Testis (tissue), 5 donors: ENCODE data around the gene KRR1. TPM values are rescaled to one million over a fixed set of nuclear protein-coding genes. Genes with fewer than 3 reads are reported as not detected.
A peak's percentile ranks its signal among the peaks of the same experiment; 100 is the strongest.

Source experiments
- DNase-seq: peaks from one replicate; pipeline ENCODE4 v3.0.0-alpha.2; 2019
- H3K27ac ChIP-seq, 2 donors: fragments of 200-600 bp; sonication (generic); one replicate each; pipeline ENCODE4 v1.5.1; 2019
- H3K27me3 ChIP-seq: fragments of 200-600 bp; sonication (generic); one replicate; pipeline ENCODE4 v1.5.1; 2019
- H3K36me3 ChIP-seq: fragments of 200-600 bp; sonication (generic); one replicate; pipeline ENCODE4 v1.5.1; 2017; ENCODE audit warnings: low read depth; ENCODE audit errors: missing control alignments
- H3K4me1 ChIP-seq: fragments of 200-600 bp; sonication (generic); one replicate; pipeline ENCODE4 v1.5.1; 2019
- H3K4me3 ChIP-seq, 2 donors: fragments of 200-600 bp; sonication (generic); one replicate each; pipeline ENCODE4 v1.5.1; 2017 to 2019
- H3K9me3 ChIP-seq: fragments of 200-600 bp; sonication (generic); one replicate; pipeline ENCODE4 v1.5.1; 2017
- CTCF ChIP-seq, 3 experiments: fragments of 450-650 bp in 2 of 3; fragments of 200-600 bp in 1 of 3; sonication (generic) in 1 of 3; IDR thresholded peaks; one replicate each; pipeline ENCODE4 v1.5.1; 2016 to 2019; ENCODE audit warnings: antibody characterized with exemption in 3 of 3, mild to moderate bottlenecking in 2 of 3, moderate library complexity in 1 of 3
- POLR2A ChIP-seq: fragments of 450-650 bp; IDR thresholded peaks from one replicate; pipeline ENCODE4 v1.6.1; 2017; ENCODE audit warnings: antibody characterized with exemption, mild to moderate bottlenecking, moderate library complexity
- WGBS, 2 donors: methylation state at CpG; one replicate each; pipeline ENCODE4 v1.1.5; 2018; 5-methylcytosine and 5-hydroxymethylcytosine counted together
- intact Hi-C: fragments of 100-400 bp; cut with DNase I; formaldehyde crosslinking; loops from one replicate; pipeline ENCODE4 v1.15.1; 2023; ENCODE audit warnings: low total_unique reads
- long read RNA-seq, 2 donors: transcript quantifications; one replicate each; lab custom pipeline, GENCODE V29; 2026
- polyA plus RNA-seq: library from polyadenylated mRNA; stranded (reverse); fragments of 350-450 nt; fragmentation: Illumina TruSeq; extraction: RNeasy Lipid Tissue Mini Kit (QIAGEN cat#74804); gene quantifications from one replicate; pipeline ENCODE4 v1.2.3, GENCODE V29; 2014; ENCODE audit warnings: low read depth, low replicate concordance; ENCODE audit not compliant: insufficient read depth
- total RNA-seq, 2 donors: library from RNA; depleted of rRNA; stranded (reverse); fragments of >200 nt; gene quantifications; one replicate each; pipeline ENCODE4 v1.2.3, GENCODE V29; 2016

KRR1 gene
- 10 to 100 TPM; 37.5 to 38.8 TPM for total RNA-seq
- polyA plus RNA-seq: 24.8 TPM
- long read RNA-seq, donor 1, full-length matches to known transcripts: 14 of 26 reads
- long read RNA-seq, donor 1, partial matches to known transcripts: 0 of 26 reads
- long read RNA-seq, donor 1, other reads (novel, unspliced or antisense): 12 of 26 reads
- long read RNA-seq, donor 2, full-length matches to known transcripts: 18 of 18 reads
- long read RNA-seq, donor 2, partial matches to known transcripts: 0 of 18 reads
- long read RNA-seq, donor 2, other reads (novel, unspliced or antisense): 0 of 18 reads

- Histone ChIP-seq H3K27ac (peak within 1 kb of the TSS; percentile 48 to 81), H3K9me3 (no peaks in the 10 kb centered on the region), H3K4me1 (peaks cover 8% of the 10 kb centered on the region), H3K36me3 (no peaks in the 10 kb centered on the region), H3K4me3 (peak within 1 kb of the TSS; percentile 81 to 87), H3K27me3 (no peaks in the 10 kb centered on the region)
- 3% methylated on average over 40 to 47 of the region's 47 CpGs for WGBS, 2 donors
- TF ChIP-seq POLR2A: no peak
- peak in 1 of 3 experiments; percentile 16 for TF ChIP-seq CTCF (IDR thresholded peaks at IDR 0.05)
- intact Hi-C loops: no loop called here
- DNase-seq: peak; percentile 97
These were observed at the start of gene KRR1 for GRCh38 chr12:75511116-75512048. KRR1 (minus strand) TSS chr12:75511609; CDS start chr12:75511597, 12 bp downstream.

- Histone ChIP-seq H3K36me3 (no peaks in the 10 kb centered on the region), H3K4me3 (no peak overlapping the region), H3K27me3 (no peaks in the 10 kb centered on the region), H3K9me3 (no peaks in the 10 kb centered on the region), H3K27ac (no peak overlapping the region), H3K4me1 (no peaks in the 10 kb centered on the region)
- TF ChIP-seq CTCF (IDR thresholded peaks at IDR 0.05) (peak; percentile 37 to 49 (median 46)), POLR2A (no peak)
- WGBS, 2 donors: 20 to 34% methylated on average over 2 of the region's 2 CpGs
- intact Hi-C loops: loop anchor here (10.0 kb wide), 1 partner anchor 475 kb away; the partner anchor contains the start of gene PHLDA1
- DNase-seq: no peak
These were observed 48.8 kb upstream of the KRR1 start for GRCh38 chr12:75560167-75560566.

- no peaks in the 10 kb centered on the region for H3K4me1 ChIP-seq
- TF ChIP-seq POLR2A: no peak
- TF ChIP-seq CTCF (IDR thresholded peaks at IDR 0.05): no peak
- intact Hi-C loops: no loop called here
These were observed 46.9 kb upstream of the KRR1 start for GRCh38 chr12:75558287-75558686.

GRCh38 chr12:75556311-75556899 lies 45.0 kb upstream of the KRR1 start:
- no peak for DNase-seq
- no peak overlapping the region for H3K4me3 ChIP-seq
- H3K4me1 ChIP-seq: no peaks in the 10 kb centered on the region
- H3K9me3 ChIP-seq: no peaks in the 10 kb centered on the region
- intact Hi-C loops: no loop called here
- TF ChIP-seq POLR2A: no peak
- H3K27ac ChIP-seq: no peak overlapping the region
- H3K27me3 ChIP-seq: no peaks in the 10 kb centered on the region
- H3K36me3 ChIP-seq: no peaks in the 10 kb centered on the region
- WGBS, 2 donors: 82 to 88% methylated on average over 3 of the region's 3 CpGs

More at GRCh38 chr12:75558287-75558686, 46.9 kb upstream of the KRR1 start:
- no peak overlapping the region for H3K4me3 ChIP-seq
- 75 to 83% methylated on average over 3 of the region's 3 CpGs for WGBS, 2 donors
- H3K9me3 ChIP-seq: no peaks in the 10 kb centered on the region
- no peak overlapping the region for H3K27ac ChIP-seq
- no peak for DNase-seq
- H3K27me3 ChIP-seq: no peaks in the 10 kb centered on the region
- H3K36me3 ChIP-seq: no peaks in the 10 kb centered on the region

- Histone ChIP-seq H3K4me3 (no peak overlapping the region), H3K9me3 (no peaks in the 10 kb centered on the region), H3K27me3 (no peaks in the 10 kb centered on the region), H3K27ac (no peak overlapping the region), H3K36me3 (no peaks in the 10 kb centered on the region), H3K4me1 (no peaks in the 10 kb centered on the region)
- WGBS, 2 donors: 85 to 97% methylated on average over 1 of the region's 1 CpG
- intact Hi-C loops: no loop called here
- TF ChIP-seq CTCF (IDR thresholded peaks at IDR 0.05): no peak
- TF ChIP-seq POLR2A: no peak
- no peak for DNase-seq
These were observed 43.1 kb upstream of the KRR1 start for GRCh38 chr12:75554556-75554880.
